Fibroblast of lung (primary cell): ENCODE data around the gene ATXN1. TPM values are rescaled to one million over a fixed set of nuclear protein-coding genes. Genes with fewer than 3 reads are reported as not detected.

ENCODE experiments used
- DNase-seq, 2 donors: peaks; one replicate each; pipeline versions ENCODE4 v3.0.0 to v3.0.0-alpha.2; 2010; ENCODE audit warnings: low read depth in 2 of 2
- H2AFZ ChIP-seq: 2 replicates; pipeline ENCODE4 v1.5.1; 2012; ENCODE audit warnings: low read length, control low read depth, inconsistent platforms
- H3K27ac ChIP-seq: 2 replicates; pipeline ENCODE4 v1.5.1; 2011; ENCODE audit warnings: low read length, control low read depth; ENCODE audit not compliant: insufficient read depth
- H3K27me3 ChIP-seq: 2 replicates; pipeline ENCODE4 v1.5.1; 2011; ENCODE audit warnings: mild to moderate bottlenecking, low read length; ENCODE audit not compliant: control insufficient read depth, insufficient read depth
- H3K36me3 ChIP-seq: 2 replicates; pipeline ENCODE4 v1.5.1; 2011; ENCODE audit warnings: low read length; ENCODE audit not compliant: control insufficient read depth, insufficient read depth
- H3K4me1 ChIP-seq: 2 replicates; pipeline ENCODE4 v1.5.1; 2011; ENCODE audit warnings: low read length; ENCODE audit not compliant: control insufficient read depth, insufficient read depth; ENCODE audit errors: extremely low read depth
- H3K4me2 ChIP-seq: 2 replicates; pipeline ENCODE4 v1.5.1; 2011; ENCODE audit warnings: low read length, control low read depth; ENCODE audit not compliant: insufficient read depth; ENCODE audit errors: extremely low read depth
- H3K4me3 ChIP-seq, 4 experiments: fragments of 200-600 bp in 1 of 4; sonication (generic) in 1 of 4; replicated peaks in 1 of 4; 2 replicates each; pipeline ENCODE4 v1.5.1; 2011 to 2016; ENCODE audit warnings: low read length in 4 of 4, low read depth in 3 of 4, mild to moderate bottlenecking in 3 of 4, control low read depth in 2 of 4, inconsistent platforms in 1 of 4, mixed read lengths in 1 of 4; ENCODE audit not compliant: insufficient read depth in 1 of 4; ENCODE audit errors: control extremely low read depth in 1 of 4
- H3K79me2 ChIP-seq: 2 replicates; pipeline ENCODE4 v1.5.1; 2012; ENCODE audit warnings: mild to moderate bottlenecking, low read length, inconsistent platforms; ENCODE audit not compliant: control insufficient read depth, insufficient read depth
- H3K9ac ChIP-seq: 2 replicates; pipeline ENCODE4 v1.5.1; 2011; ENCODE audit warnings: mild to moderate bottlenecking, low read length, control low read depth; ENCODE audit not compliant: insufficient read depth
- H3K9me3 ChIP-seq: 2 replicates; pipeline ENCODE4 v1.5.1; 2012; ENCODE audit warnings: low read depth, low read length; ENCODE audit not compliant: control insufficient read depth, insufficient read depth
- H4K20me1 ChIP-seq: 2 replicates; pipeline ENCODE4 v1.5.1; 2011; ENCODE audit warnings: low read length; ENCODE audit not compliant: control insufficient read depth, insufficient read depth; ENCODE audit errors: extremely low read depth
- CTCF ChIP-seq, 2 donors: IDR thresholded peaks in 1 of 2; conservative IDR thresholded peaks in 1 of 2; 1 replicate in 1 of 2; 2 replicates in 1 of 2; pipeline ENCODE4 v1.5.1; 2011 to 2012; ENCODE audit warnings: low read length in 2 of 2, control low read depth in 1 of 2, inconsistent platforms in 1 of 2, low read depth in 1 of 2, mild to moderate bottlenecking in 1 of 2
- EZH2 ChIP-seq: IDR thresholded peaks from 2 replicates; pipeline ENCODE4 v1.5.1; 2012; ENCODE audit warnings: low read length, control low read depth, mild to moderate bottlenecking; ENCODE audit errors: missing control alignments
- polyA plus RNA-seq, 2 donors: library from polyadenylated mRNA; depleted of rRNA in 1 of 2; stranded (reverse) in 1 of 2; unstranded in 1 of 2; fragments of >200 nt; gene quantifications; 2 replicates each; pipeline ENCODE4 v1.2.1, GENCODE V29; 2011 to 2012; ENCODE audit warnings: missing spikeins in 1 of 2
- total RNA-seq: library from RNA; depleted of rRNA; stranded (reverse); fragments of >200 nt; gene quantifications from 2 replicates; pipeline ENCODE4 v1.2.1, GENCODE V29; 2014

ATXN1 gene
- total and polyA plus RNA-seq, 2 donors (not counting 1 experiment from before 2014, with no cell fraction given), result 15.8 to 40.5 TPM

- Histone ChIP-seq H2AFZ (no peak overlapping the region), H3K4me3 (no peak overlapping the region), H4K20me1 (no peaks in the 10 kb centered on the region), H3K9ac (no peak overlapping the region), H3K4me2 (no peak overlapping the region), H3K27me3 (no peaks in the 10 kb centered on the region), H3K79me2 (no peaks in the 10 kb centered on the region), H3K4me1 (peaks cover 9% of the 10 kb centered on the region), H3K36me3 (no peaks in the 10 kb centered on the region), H3K9me3 (no peaks in the 10 kb centered on the region), H3K27ac (no peak overlapping the region)
- no peak for DNase-seq
- TF ChIP-seq EZH2 (no peak), CTCF (conservative IDR thresholded peaks at IDR 0.05 in 1 of 2, IDR thresholded peaks at IDR 0.05 in 1 of 2; ENCODE audit: low read depth in 1 of 2, low read length in 2 of 2) (no peak)
Observed at GRCh38 chr6:16427124-16427523, 334.1 kb downstream of the ATXN1 start.

GRCh38 chr6:16425881-16426615 is 335.2 kb downstream of the ATXN1 start:
- H3K79me2 ChIP-seq, result no peaks in the 10 kb centered on the region
- peaks cover 14% of the 10 kb centered on the region for H3K4me1 ChIP-seq
- H2AFZ ChIP-seq, result no peak overlapping the region
- H3K4me3 ChIP-seq, result no peak overlapping the region
- no peak overlapping the region for H3K27ac ChIP-seq
- no peaks in the 10 kb centered on the region for H4K20me1 ChIP-seq
- DNase-seq, result no peak
- H3K27me3 ChIP-seq, result no peaks in the 10 kb centered on the region
- no peaks in the 10 kb centered on the region for H3K9me3 ChIP-seq
- H3K36me3 ChIP-seq, result no peaks in the 10 kb centered on the region
- H3K4me2 ChIP-seq, result no peak overlapping the region
- no peak overlapping the region for H3K9ac ChIP-seq
- no peak for TF ChIP-seq CTCF (conservative IDR thresholded peaks at IDR 0.05 in 1 of 2, IDR thresholded peaks at IDR 0.05 in 1 of 2; ENCODE audit: low read depth in 1 of 2, low read length in 2 of 2)
- no peak for TF ChIP-seq EZH2

GRCh38 chr6:16421462-16421960 is 339.7 kb downstream of the ATXN1 start:
- peaks cover 11% of the 10 kb centered on the region for H3K4me1 ChIP-seq
- no peak overlapping the region for H2AFZ ChIP-seq
- no peak for DNase-seq
- H3K4me2 ChIP-seq, result peak overlapping the region; percentile 60
- TF ChIP-seq EZH2 (no peak), CTCF (conservative IDR thresholded peaks at IDR 0.05 in 1 of 2, IDR thresholded peaks at IDR 0.05 in 1 of 2; ENCODE audit: low read depth in 1 of 2, low read length in 2 of 2) (no peak)
- no peaks in the 10 kb centered on the region for H3K36me3 ChIP-seq
- peak overlapping the region; percentile 24 for H3K9ac ChIP-seq
- no peaks in the 10 kb centered on the region for H3K27me3 ChIP-seq
- no peaks in the 10 kb centered on the region for H3K9me3 ChIP-seq
- H3K79me2 ChIP-seq, result no peaks in the 10 kb centered on the region
- peak overlapping the region; percentile 53 for H3K27ac ChIP-seq
- H4K20me1 ChIP-seq, result no peaks in the 10 kb centered on the region
- peak overlapping the region in 2 of 4 experiments; percentile 9 to 27 for H3K4me3 ChIP-seq
